Muscle of arm (tissue), 14 donors: ENCODE data around the gene SEMA4F. TPM values are rescaled to one million over a fixed set of nuclear protein-coding genes. Genes with fewer than 3 reads are reported as not detected.
"Not testable (repeated sequence)": the region's sequence is repeated elsewhere in the genome, so short reads cannot be mapped to it uniquely, and the experiment has no call there.

Source experiments
- DNase-seq: peaks from one replicate; pipeline ENCODE4 v3.0.0-alpha.2; 2013
- long read RNA-seq, 11 donors: transcript quantifications; one replicate each; lab custom pipeline, GENCODE V29; 2026
- polyA plus RNA-seq, 12 donors: library from polyadenylated mRNA; unstranded; fragments of 120-200 nt; gene quantifications; one replicate each; pipeline ENCODE4 v1.2.1, GENCODE V29; 2013; ENCODE audit not compliant: insufficient read length in 12 of 12

SEMA4F gene, protein sequence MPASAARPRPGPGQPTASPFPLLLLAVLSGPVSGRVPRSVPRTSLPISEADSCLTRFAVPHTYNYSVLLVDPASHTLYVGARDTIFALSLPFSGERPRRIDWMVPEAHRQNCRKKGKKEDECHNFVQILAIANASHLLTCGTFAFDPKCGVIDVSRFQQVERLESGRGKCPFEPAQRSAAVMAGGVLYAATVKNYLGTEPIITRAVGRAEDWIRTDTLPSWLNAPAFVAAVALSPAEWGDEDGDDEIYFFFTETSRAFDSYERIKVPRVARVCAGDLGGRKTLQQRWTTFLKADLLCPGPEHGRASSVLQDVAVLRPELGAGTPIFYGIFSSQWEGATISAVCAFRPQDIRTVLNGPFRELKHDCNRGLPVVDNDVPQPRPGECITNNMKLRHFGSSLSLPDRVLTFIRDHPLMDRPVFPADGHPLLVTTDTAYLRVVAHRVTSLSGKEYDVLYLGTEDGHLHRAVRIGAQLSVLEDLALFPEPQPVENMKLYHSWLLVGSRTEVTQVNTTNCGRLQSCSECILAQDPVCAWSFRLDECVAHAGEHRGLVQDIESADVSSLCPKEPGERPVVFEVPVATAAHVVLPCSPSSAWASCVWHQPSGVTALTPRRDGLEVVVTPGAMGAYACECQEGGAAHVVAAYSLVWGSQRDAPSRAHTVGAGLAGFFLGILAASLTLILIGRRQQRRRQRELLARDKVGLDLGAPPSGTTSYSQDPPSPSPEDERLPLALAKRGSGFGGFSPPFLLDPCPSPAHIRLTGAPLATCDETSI
- 1 to 10 TPM in 10 of 12 donors, not detected in 2; 2.3 to 5.0 (median 3.7) TPM for polyA plus RNA-seq
- long read RNA-seq, donor 1, full-length matches to known transcripts = 1 of 1 reads
- long read RNA-seq, donor 1, partial matches to known transcripts = 0 of 1 reads
- long read RNA-seq, donor 1, other reads (novel, unspliced or antisense) = 0 of 1 reads
- long read RNA-seq, donor 2 = 0 reads
- long read RNA-seq, donor 3 = 0 reads
- long read RNA-seq, donor 4 = 0 reads
- long read RNA-seq, donor 5 = 0 reads
- long read RNA-seq, donor 6 = 0 reads
- long read RNA-seq, donor 7 = 0 reads
- long read RNA-seq, donor 8 = 0 reads
- long read RNA-seq, donor 9, full-length matches to known transcripts = 1 of 1 reads
- long read RNA-seq, donor 9, partial matches to known transcripts = 0 of 1 reads
- long read RNA-seq, donor 9, other reads (novel, unspliced or antisense) = 0 of 1 reads
- long read RNA-seq, donor 10 = 0 reads
- long read RNA-seq, donor 11 = 0 reads

DNA sequence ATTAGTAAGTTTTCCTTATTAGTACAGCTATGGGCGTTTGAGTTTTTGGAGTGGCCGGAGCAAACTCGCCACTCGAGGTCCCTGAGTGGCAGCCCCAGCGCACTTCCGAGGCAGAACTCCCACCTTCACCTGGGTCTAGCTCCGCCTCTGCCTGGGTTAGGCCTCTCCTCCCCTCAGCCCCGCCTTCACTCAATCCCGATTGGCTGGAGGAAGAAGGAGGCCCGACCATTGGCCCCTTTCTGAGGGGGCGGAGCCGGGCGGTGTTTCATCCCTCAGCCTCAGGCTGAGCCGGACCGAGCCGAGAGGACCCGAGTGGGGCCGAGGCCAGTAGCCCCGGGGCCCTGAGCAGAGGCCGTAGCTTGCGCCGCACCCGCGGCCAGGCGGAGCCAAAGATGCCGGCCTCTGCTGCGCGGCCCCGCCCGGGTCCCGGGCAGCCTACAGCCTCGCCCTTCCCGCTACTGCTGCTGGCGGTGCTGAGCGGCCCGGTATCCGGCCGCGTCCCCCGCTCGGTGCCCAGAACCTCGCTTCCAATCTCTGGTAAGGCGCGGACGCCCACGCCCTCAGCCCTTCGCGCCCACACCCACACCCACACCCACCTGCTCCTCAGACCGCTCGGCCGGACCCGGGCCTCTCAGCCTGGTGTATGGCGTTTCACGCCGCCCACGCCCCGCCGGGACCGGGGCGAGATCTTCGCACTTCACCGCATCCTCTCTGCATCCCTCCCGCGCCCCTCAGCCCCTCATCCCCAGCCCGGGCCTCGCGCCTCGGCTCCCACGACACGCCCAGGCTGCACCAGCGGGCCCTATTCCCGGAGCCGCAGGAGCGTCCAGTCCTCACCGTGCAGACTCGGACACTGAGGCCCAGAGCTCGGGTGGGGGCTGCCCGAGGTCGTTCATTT lies at the start of gene SEMA4F:
SEMA4F (plus strand) TSS at position 263 of the 898 bp plus-strand sequence; CDS start at position 393, 130 bp downstream.
- peak; percentile 95 for DNase-seq

DNA sequence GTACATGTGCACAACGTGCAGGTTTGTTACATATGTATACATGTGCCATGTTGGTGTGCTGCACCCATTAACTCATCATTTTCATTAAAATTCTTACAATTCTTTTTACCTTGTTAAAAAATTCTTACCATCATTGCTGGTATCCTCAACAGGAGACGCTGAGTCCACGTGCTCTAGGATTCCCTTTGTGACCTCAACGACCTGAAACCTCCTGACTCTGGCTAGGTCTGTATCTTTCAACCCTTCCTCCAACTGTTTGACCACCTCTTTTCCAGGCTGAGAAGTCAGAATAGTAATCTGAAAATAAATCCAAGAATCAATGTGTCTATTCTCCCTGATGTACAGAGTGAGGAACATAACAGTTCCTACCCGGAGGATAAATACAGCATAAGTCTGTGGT lies 47.1 kb upstream of the SEMA4F start:
- no peak for DNase-seq

DNA sequence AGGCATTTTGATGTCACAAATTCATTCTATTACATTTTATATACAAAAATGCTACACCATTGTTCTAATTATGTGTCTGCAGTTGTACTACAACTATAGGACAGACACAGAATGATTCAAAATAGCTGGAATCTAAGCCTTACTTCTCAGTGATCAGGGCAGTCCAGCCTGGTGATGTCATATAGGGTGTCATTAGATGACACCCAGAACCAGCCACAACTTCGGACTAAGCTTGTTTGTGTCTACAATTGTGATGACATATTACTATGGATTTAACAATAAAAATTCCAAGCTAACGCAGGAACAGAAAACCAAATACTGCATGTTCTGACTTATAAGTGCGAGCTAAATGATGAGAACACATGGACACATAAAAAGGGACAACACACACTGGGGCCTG lies 36.9 kb upstream of the SEMA4F start:
- no peak for DNase-seq

DNA sequence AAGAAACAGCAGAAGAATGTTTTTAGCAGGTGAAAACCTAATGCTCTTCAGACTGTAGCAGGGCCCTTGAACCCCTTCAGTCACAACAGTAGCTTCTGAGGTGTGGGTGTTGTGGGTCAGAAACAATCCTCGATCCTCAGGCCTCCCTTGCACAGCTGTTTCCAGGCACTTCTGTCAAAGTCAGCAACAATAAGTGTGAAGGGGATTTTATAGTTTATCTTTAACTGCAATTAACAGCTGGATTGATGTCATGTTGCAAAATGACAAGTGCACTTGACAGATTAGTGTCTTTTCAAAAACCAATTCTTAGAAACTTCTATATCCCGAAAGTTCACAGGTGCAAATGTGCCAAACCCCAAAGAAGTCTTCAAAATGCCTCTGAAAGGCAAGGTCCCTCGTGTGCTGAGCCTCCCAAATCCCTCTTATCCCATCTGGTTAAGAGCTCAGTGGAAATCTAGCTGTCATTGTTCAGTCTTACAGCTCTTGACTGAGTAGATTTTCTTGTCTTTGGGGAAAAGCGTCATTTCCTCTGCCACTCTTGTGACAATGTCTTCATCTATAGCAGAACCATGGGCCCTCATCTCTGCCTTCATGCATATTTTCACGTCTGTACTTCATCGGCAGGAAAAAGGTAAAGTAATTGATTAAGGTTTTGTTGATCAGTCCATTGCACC lies 35.5 kb upstream of the SEMA4F start:
- no peak for DNase-seq

DNA sequence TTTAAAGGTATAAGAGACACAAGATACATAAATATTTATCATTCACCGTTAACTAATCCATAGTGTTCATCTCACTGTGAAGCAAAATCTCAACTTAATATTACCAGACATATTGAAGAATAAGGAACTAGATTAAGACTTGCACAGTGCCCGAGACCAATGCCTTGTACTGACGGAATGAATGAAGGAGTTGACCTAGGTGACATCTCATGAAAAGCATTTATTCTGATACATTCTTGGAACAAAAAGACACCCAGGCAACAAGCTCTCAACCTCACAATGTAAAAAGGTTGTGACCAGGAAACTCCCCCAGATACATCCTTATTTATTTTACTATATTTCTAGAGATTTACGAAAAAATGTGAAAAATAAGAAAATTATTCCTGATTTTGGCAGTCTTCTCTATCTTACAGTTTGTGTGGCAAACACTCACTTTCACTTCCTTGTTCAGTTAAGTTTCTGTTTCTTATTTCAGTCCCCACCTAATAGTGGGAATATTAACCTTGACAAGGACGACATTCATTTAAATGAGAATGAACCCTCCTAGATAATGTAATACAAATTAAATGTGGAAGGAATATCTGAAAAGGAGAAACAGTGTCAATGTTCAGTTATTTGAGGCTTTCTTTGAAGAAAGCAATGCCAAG lies 34.3 kb upstream of the SEMA4F start:
- DNase-seq = no peak

DNA sequence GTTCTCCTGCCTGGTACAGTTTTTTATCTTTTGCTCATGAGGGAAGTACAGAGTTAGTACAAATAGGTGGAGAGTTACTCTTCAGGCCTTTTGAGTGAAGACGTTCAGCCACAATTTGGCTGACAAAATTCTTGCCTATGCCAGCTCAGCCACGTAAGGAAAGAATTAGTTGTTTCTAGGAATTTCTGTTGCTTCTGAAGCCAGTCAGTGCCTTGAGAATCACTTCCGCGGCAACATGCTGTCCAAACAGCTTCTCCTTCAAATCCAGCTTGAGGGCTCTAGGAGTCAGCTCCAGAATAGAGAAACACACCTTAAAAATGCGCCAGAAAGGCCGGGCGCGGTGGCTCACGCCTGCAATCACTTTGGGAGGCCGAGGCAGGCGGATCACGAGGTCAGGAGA lies 33.4 kb upstream of the SEMA4F start:
- no peak for DNase-seq

DNA sequence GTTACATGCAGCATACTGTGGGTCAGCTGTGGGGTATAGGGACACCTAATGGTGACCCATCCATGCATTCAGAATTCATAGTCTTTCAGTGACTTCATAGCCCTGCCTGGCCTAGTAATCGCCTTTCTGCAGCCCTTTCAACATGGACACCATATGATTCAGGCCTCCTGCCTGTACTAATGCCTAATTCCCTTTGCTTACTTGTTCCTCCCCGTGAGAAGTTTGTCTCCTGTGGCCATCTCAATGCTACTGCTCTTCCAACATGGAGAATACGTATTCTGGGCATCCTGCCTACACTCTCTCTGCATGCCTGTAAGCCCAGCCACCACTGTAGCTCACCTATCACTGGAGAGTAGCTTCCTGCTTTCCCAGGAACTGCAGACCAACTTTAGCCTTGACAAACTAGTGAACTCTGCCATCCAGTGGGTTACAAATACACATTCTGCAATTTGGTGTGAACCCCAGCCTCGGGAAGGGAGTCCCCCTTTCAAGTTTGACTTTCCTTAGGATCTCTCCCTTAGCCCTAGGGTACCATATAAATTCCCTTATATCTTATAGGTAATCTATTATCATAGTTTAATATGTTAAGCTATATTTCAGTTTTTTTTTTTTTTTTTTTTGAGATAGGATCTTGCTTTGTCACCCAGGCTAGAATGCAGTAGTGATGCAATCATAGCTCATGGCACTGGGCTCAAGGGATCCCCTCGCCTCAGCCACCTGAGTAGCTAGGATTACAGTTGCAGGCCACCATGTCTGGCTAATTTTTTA lies 28.2 kb upstream of the SEMA4F start:
- no peak for DNase-seq

DNA sequence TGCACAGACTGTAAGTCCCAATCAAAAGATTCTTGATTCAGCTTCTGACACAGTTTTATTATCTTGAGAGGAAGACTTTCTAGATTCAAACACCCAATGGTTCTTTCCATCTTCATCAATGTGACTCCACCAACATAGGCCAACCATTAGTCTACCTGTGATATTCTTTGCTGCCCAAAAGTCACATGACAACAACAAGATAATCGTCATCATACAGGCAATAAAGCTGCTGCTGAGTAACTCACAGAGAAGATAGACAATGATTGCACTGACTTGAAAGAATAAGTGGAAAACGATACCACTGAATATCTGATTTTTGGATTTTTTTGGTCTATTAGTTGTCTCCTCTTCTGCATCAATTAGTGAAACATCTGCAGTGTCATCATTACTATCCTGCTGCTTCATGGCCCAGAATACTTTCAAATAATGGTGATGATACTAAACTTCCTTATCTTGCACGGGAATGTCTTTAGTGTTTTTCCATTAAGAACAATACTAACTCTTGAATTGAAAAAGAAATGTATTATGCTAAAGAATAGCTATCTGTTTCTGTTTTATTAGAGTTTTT lies 25.4 kb upstream of the SEMA4F start:
- DNase-seq = no peak

DNA sequence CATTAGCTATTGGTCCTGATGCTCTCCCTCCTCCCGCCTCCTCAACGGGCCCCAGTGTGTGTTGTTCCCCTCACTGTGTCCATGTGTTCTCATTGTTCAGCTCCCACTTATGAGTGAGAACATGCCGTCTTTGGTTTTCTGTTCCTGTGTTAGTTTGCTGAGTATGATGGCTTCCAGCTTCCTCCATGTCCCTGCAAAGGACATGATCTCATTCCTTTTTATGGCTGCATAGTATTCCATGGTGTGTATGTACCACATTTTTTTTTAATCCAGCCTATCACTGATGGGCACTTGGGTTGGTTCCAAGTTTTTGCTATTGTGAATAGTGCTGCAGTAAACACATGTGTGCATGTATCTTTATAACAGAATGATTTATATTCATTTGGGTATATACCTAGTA lies 23.6 kb upstream of the SEMA4F start:
- DNase-seq = not testable (repeated sequence)

DNA sequence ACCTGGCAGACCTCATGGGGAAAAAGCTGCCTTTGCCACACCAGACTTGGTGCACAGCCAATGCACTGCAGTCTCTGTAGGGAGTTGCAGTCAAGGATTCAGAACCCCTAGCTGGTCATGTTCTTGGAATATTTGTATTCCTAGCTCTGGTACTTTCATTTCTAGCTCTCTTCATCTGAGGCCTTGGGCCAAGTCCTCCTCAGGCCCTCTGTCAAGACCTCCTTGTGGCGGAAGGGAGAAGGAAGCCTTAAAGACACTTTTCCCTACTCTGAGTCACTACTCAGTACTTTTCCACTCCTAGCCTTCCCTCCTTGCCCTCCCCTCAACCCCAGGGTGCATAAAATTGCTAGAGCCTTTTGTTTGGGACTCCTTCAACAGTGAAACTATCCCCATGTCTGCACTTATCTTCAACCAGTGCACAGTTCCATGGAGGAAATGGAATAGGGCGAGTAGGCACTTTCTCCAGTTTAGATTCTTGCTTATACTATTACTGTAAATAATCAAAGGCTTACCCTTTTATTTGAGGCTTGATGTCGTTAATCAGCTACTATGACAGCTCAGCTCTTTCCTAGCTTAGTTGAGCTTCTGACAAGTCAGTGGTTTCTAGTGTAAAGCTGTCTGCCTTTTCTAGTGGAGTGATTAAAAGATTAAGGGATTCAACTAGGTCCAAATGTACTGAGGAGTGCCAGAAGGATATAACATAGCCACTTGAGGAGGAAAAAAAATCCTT lies 21.7 kb upstream of the SEMA4F start:
- DNase-seq = no peak

DNA sequence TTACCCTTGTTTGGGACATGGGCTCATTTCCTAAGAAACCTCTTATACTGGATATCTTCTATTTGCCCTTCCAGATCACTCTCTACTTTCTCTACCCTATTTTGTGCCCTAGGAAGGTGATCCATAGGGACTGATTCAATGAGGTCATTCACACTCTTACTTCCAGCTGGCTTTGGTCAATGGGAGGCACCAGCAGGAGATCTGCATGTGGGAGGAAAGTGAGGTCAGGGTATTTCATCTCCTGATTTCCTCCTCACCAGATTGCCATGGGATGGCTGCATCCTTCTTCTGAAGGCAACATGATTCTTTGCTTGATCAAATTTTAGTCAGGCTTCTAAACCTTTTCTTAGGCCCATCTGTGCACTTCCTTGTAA lies 21.1 kb upstream of the SEMA4F start:
- no peak for DNase-seq

DNA sequence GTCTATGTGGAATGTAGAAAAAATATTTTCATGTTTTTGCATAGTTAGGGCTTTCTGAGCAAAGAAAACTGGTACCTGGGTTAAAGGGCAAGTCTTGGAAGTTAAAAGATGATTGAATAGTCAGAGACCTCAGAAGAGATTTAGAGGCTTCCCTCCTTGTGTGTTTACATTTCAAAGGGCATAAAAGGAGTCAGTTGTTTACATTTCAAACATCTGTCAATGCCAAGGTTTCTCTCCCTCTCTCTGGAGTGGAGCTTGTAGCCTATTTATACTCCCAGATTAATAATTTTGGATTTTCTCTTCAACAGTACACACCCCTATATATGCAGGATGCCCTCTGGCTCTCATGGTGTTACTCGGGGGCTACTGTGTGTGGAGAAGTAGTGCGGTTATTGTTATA lies 14.5 kb upstream of the SEMA4F start:
- no peak for DNase-seq

DNA sequence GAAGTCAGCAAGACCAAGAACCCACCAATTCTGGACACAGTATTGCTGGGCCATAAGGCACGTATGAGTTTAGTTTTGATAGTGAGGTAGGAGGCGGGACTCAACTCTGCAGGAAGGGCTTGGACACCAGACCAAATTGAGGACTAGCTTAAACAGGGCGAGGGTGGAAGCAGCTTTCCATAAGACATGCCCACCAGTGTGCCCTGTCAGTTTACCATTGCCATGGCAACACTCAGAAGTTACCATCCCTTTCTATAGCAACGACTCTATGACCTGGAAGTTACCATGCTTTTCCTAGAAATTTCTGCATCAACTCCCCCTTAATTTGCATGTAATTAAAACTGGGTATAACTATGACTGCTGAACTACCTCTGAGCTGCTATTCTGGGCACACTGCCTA lies 8.7 kb upstream of the SEMA4F start:
- DNase-seq = no peak

DNA sequence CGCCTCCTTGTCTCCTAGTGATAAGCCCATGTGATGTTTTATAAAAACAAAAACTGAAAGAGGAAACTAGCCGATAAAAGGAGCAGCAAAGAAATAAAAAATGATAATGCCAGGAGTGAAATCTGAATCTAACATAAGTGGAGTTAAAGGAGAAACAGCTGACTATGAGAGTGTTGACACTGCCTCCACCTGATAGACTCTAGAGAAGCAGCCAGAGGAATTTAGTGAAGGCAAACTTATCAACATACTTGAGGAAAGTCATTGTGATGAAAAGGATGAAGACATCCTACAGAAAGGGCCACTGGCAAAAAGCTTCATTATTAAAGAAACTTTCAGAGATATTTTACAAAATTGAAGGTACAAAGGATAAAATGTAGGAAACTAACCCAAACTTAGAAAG lies 7.8 kb upstream of the SEMA4F start:
- no peak for DNase-seq

DNA sequence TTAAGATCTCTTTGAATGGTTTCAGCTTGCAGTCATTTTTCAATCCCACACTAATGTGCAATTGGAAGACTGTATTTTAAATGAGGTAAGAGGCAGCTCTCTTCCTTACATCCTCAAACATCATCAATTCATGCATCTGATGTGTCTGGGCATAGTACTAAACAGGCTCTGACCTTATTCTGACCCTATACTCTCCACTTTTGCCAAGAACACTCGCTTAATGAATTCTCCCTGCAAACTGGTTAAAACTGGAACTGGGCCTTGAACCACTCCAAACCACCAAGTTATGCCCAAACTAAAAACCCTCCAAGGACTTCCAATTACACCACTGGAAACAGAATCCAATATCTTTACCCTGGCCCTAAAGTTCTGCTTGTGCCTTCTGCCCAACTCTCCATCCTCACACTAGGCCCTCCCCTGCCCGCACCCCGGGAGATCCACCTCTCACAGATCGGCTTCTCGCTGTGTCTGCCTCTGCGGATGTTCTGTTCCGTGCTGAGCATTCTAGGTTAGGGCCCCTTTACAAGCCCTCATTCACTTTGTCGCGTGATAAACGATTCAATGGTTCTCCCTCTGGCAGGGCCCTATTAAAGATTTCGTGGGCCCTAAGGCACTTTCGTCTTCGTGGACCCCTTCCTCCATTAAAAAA lies 7.1 kb upstream of the SEMA4F start:
- no peak for DNase-seq

DNA sequence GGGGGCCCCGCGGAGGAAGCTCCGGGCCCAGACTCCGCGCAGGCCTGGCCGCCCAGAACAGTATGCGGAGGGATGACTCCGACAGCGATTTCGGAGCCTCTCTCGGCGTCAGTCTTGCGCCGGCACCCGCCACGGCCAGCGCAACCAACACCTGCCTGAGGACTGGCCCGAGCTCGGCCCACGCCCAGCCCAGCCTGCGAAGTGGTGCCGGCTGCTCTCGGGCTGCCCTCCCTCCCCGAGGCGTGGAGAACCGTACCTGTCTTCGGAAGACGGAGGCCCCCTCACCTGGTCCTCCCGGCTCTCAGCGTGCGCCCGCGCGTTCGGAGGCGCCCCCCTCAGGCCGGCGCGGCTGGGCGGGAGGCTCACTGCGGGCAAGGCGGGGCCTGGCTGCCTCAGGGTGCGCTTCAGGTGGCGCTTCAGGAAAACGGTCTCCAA lies 6.0 kb upstream of the SEMA4F start, which contains the start of gene M1AP:
M1AP (minus strand) TSS at position 322 of the 435 bp plus-strand sequence. CDS start 8,055 bp downstream, outside the sequence.
- no peak for DNase-seq

DNA sequence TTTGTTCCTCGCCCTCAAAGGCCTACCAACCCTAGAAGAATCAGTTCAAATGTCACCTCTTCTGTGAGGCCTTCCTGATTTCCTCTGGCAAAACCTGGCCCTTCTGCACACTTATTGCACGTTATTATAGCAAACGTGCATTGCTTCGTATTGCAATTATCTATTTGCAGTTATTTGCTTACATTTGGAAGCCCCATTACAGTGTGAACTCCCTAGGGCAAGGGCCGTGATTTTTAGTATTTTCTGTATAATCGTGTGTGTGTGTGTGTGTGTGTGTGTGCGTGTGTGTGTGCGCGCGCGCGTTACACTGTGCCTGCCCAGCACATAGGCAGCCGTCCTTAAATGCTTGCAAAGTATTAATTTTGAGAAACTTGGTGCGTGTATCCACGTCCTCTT lies 460 bp upstream of the SEMA4F start:
- DNase-seq = no peak
